HUES6 (cell line): ENCODE data around the gene HSPA1L.
A peak's percentile ranks its signal among the peaks of the same experiment; 100 is the strongest.
"Not testable (repeated sequence)": the region's sequence is repeated elsewhere in the genome, so short reads cannot be mapped to it uniquely, and the experiment has no call there.

Experiments
- H3K27ac ChIP-seq: 2 replicates; pipeline ENCODE4 v1.7.0; 2013; ENCODE audit warnings: low read depth, mild to moderate bottlenecking, low read length, inconsistent platforms
- H3K27me3 ChIP-seq: 2 replicates; pipeline ENCODE4 v1.6.1; 2013; ENCODE audit warnings: low read length; ENCODE audit not compliant: control insufficient read depth, insufficient read depth
- H3K36me3 ChIP-seq: 2 replicates; pipeline ENCODE4 v1.6.1; 2013; ENCODE audit warnings: low read length; ENCODE audit not compliant: control insufficient read depth, insufficient read depth
- H3K4me1 ChIP-seq: 2 replicates; pipeline ENCODE4 v1.6.1; 2013; ENCODE audit warnings: low read length; ENCODE audit not compliant: control insufficient read depth, insufficient read depth
- H3K4me3 ChIP-seq: 2 replicates; pipeline ENCODE4 v1.5.1; 2013; ENCODE audit warnings: low read depth, low read length
- H3K9ac ChIP-seq: one replicate; pipeline ENCODE4 v1.6.1; 2013; ENCODE audit warnings: mild to moderate bottlenecking, low read length
- H3K9me3 ChIP-seq: 2 replicates; pipeline ENCODE4 v1.6.1; 2013; ENCODE audit warnings: low read depth, low read length; ENCODE audit not compliant: control insufficient read depth, insufficient read depth

HSPA1L gene

GRCh38 chr6:31808599-31808998 is 6.5 kb downstream of the HSPA1L start:
- not testable (repeated sequence) for H3K27ac ChIP-seq, H3K4me1 ChIP-seq, H3K9me3 ChIP-seq, H3K36me3 ChIP-seq, H3K9ac ChIP-seq, H3K4me3 ChIP-seq, H3K27me3 ChIP-seq

- H3K9me3 ChIP-seq: no peaks in the 10 kb centered on the region
- peak within 1 kb of the TSS; percentile 91 for H3K9ac ChIP-seq
- H3K4me3 ChIP-seq: peak within 1 kb of the TSS; percentile 96
- H3K27me3 ChIP-seq: no peaks in the 10 kb centered on the region
- H3K27ac ChIP-seq: peak within 1 kb of the TSS; percentile 91
- H3K4me1 ChIP-seq: no peaks in the 10 kb centered on the region
- H3K36me3 ChIP-seq: peaks cover 19% of the 10 kb centered on the region
These were observed 8.4 kb downstream of the HSPA1L start, which contains the start of gene LSM2 for GRCh38 chr6:31806470-31807272. LSM2 (minus strand) TSS chr6:31806966; CDS start chr6:31806757, 209 bp downstream.

GRCh38 chr6:31805939-31806469 is 9.1 kb downstream of the HSPA1L start:
- H3K4me1 ChIP-seq: no peaks in the 10 kb centered on the region
- peak overlapping the region; percentile 96 for H3K4me3 ChIP-seq
- no peaks in the 10 kb centered on the region for H3K9me3 ChIP-seq
- H3K9ac ChIP-seq: peak overlapping the region; percentile 91
- peaks cover 23% of the 10 kb centered on the region for H3K36me3 ChIP-seq
- no peaks in the 10 kb centered on the region for H3K27me3 ChIP-seq
- H3K27ac ChIP-seq: peak overlapping the region; percentile 91

GRCh38 chr6:31801031-31801927 is 13.8 kb downstream of the HSPA1L start:
- not testable (repeated sequence) for H3K4me1 ChIP-seq, H3K9me3 ChIP-seq, H3K4me3 ChIP-seq, H3K27me3 ChIP-seq, H3K27ac ChIP-seq, H3K9ac ChIP-seq
- H3K36me3 ChIP-seq: peaks cover 40% of the 10 kb centered on the region

- no peak overlapping the region for H3K9ac ChIP-seq
- H3K4me1 ChIP-seq: no peaks in the 10 kb centered on the region
- no peak overlapping the region for H3K27ac ChIP-seq
- no peaks in the 10 kb centered on the region for H3K9me3 ChIP-seq
- no peak overlapping the region for H3K4me3 ChIP-seq
- H3K27me3 ChIP-seq: no peaks in the 10 kb centered on the region
- H3K36me3 ChIP-seq: peaks cover 40% of the 10 kb centered on the region
These were observed 15.3 kb downstream of the HSPA1L start for GRCh38 chr6:31799781-31800180.

GRCh38 chr6:31797588-31797987 is 17.5 kb downstream of the HSPA1L start:
- H3K4me1 ChIP-seq: 0 out of 2 replicates have a peak, but pooled peaks cover 6% of the 10 kb centered on the region
- H3K9me3 ChIP-seq: no peaks in the 10 kb centered on the region
- no peak overlapping the region for H3K9ac ChIP-seq
- H3K27ac ChIP-seq: no peak overlapping the region
- H3K27me3 ChIP-seq: no peaks in the 10 kb centered on the region
- H3K4me3 ChIP-seq: no peak overlapping the region
- H3K36me3 ChIP-seq: peaks cover 28% of the 10 kb centered on the region

- H3K4me3 ChIP-seq: no peak overlapping the region
- no peak overlapping the region for H3K9ac ChIP-seq
- peaks cover 31% of the 10 kb centered on the region for H3K36me3 ChIP-seq
- H3K4me1 ChIP-seq: 0 out of 2 replicates have a peak, but pooled peaks cover 6% of the 10 kb centered on the region
- H3K27me3 ChIP-seq: no peaks in the 10 kb centered on the region
- no peak overlapping the region for H3K27ac ChIP-seq
- H3K9me3 ChIP-seq: no peaks in the 10 kb centered on the region
These were observed 18.1 kb downstream of the HSPA1L start for GRCh38 chr6:31796993-31797385.

- Histone ChIP-seq H3K9me3 (no peaks in the 10 kb centered on the region), H3K4me1 (0 out of 2 replicates have a peak, but pooled peaks cover 6% of the 10 kb centered on the region), H3K27ac (peak within 1 kb of the TSS; percentile 95), H3K9ac (peak within 1 kb of the TSS; percentile 99), H3K36me3 (peaks cover 38% of the 10 kb centered on the region), H3K27me3 (no peaks in the 10 kb centered on the region), H3K4me3 (peak within 1 kb of the TSS; percentile 99)
These were observed 19.3 kb downstream of the HSPA1L start, which contains the start of gene VARS1 for GRCh38 chr6:31795616-31796298. VARS1 (minus strand) TSS chr6:31795752; CDS start chr6:31795217, 535 bp downstream.

- H3K4me1 ChIP-seq: 0 out of 2 replicates have a peak, but pooled peaks cover 6% of the 10 kb centered on the region
- peaks cover 42% of the 10 kb centered on the region for H3K36me3 ChIP-seq
- H3K9me3 ChIP-seq: no peaks in the 10 kb centered on the region
- H3K9ac ChIP-seq: peak overlapping the region; percentile 99
- H3K27ac ChIP-seq: peak overlapping the region; percentile 95
- H3K27me3 ChIP-seq: no peaks in the 10 kb centered on the region
- peak overlapping the region; percentile 99 for H3K4me3 ChIP-seq
These were observed 20.0 kb downstream of the HSPA1L start for GRCh38 chr6:31794866-31795615.
